ENCODE data around the gene KRT35.

KRT35 gene

DNA sequence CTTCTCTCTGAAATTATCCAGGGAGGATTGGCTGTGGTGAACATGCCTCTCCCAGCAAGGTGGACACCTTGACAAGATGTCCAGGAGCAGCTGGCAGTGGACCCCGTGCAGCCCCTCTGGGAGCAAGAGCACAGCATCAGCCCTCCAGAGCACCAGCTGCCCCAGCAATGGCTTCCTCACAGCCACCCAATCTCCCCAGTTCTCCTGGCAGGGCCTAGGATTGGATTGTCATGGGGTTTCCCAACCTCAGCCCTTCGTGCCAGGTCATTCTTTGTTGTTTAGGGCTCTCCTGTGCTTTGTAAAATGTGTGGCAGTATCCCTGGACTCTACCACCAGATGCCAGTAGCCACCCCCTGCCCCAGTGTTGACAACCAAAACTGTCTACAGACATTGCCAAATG, 10.5 kb upstream of the KRT35 start:
- TF ChIP-seq ZNF571 (tag by site-specific recombination; IDR thresholded peaks at IDR 0.05) (no peak), SCRT1 (tag by site-specific recombination; IDR thresholded peaks at IDR 0.05; ENCODE audit: borderline replicate concordance) (no peak), ZFP41 (tag by site-specific recombination; IDR thresholded peaks at IDR 0.05; ENCODE audit: borderline replicate concordance) (no peak), WT1 (tag by site-specific recombination; IDR thresholded peaks at IDR 0.05) (no peak), ZNF449 (tag by site-specific recombination; IDR thresholded peaks at IDR 0.05) (no peak), ZNF416 (tag by site-specific recombination; IDR thresholded peaks at IDR 0.05) (no peak), HIC1 (tag by site-specific recombination; IDR thresholded peaks at IDR 0.05) (no peak), ZSCAN5A (tag by site-specific recombination; IDR thresholded peaks at IDR 0.05) (no peak), ZNF223 (tag by site-specific recombination; IDR thresholded peaks at IDR 0.05) (no peak), SETDB1 (IDR thresholded peaks at IDR 0.05; ENCODE audit: insufficient read length, low read length) (no peak), ZNF302 (tag by site-specific recombination; IDR thresholded peaks at IDR 0.05; ENCODE audit: low read depth) (no peak), KLF16 (tag by site-specific recombination; IDR thresholded peaks at IDR 0.05) (no peak), ZNF404 (tag by site-specific recombination; IDR thresholded peaks at IDR 0.05) (no peak)
- TF ChIP-seq, protein P1, sequence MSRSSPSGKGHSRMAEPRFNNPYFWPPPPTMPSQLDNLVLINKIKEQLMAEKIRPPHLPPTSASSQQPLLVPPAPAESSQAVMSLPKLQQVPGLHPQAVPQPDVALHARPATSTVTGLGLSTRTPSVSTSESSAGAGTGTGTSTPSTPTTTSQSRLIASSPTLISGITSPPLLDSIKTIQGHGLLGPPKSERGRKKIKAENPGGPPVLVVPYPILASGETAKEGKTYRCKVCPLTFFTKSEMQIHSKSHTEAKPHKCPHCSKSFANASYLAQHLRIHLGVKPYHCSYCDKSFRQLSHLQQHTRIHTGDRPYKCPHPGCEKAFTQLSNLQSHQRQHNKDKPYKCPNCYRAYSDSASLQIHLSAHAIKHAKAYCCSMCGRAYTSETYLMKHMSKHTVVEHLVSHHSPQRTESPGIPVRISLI (tag by site-specific recombination; IDR thresholded peaks at IDR 0.05) = no peak
- peaks cover 6% of the 10 kb centered on the region for H3K4me1 ChIP-seq (ENCODE audit: control insufficient read depth, insufficient read depth, low read length)
- H3K4me3 ChIP-seq (ENCODE audit: low read depth, low read length) = no peak overlapping the region
- H3K36me3 ChIP-seq (ENCODE audit: control insufficient read depth in 2 of 2, insufficient read depth in 1 of 2, low read length in 2 of 2) = no peaks in the 10 kb centered on the region
- no peaks in the 10 kb centered on the region for H3K9me3 ChIP-seq (ENCODE audit: control insufficient read depth, insufficient read depth, low read depth, low read length)
- ChIA-PET POLR2A (no interaction called here), CTCF (interaction anchor here (0.6 to 7.3 kb wide), 6 partner anchors 19 to 398 kb away, joined by 3 to 63 read pairs (median 4); no protein-coding TSS in a partner anchor)
- no peak overlapping the region for H3K27ac ChIP-seq (ENCODE audit: extremely low read depth, low read depth, low read length)

- H3K4me1 ChIP-seq (ENCODE audit: control insufficient read depth, insufficient read depth, low read length) = peaks cover 6% of the 10 kb centered on the region
- CTCF ChIA-PET = interaction anchor here (0.6 to 7.3 kb wide), 6 partner anchors 11 to 206 kb away, joined by 3 to 63 read pairs (median 5); no protein-coding TSS in a partner anchor
- no peak overlapping the region for H3K4me3 ChIP-seq (ENCODE audit: low read depth, low read length)
- H3K9me3 ChIP-seq (ENCODE audit: control insufficient read depth, insufficient read depth, low read depth, low read length) = no peaks in the 10 kb centered on the region
- H3K36me3 ChIP-seq (ENCODE audit: control insufficient read depth in 2 of 2, insufficient read depth in 1 of 2, low read length in 2 of 2) = no peaks in the 10 kb centered on the region
- POLR2A ChIA-PET = no interaction called here
- H3K27ac ChIP-seq (ENCODE audit: extremely low read depth, low read depth, low read length) = no peak overlapping the region
- TF ChIP-seq OSR2 (tag by site-specific recombination; IDR thresholded peaks at IDR 0.05) (peak; percentile 48; the same call in 1 of the 2 replicates), TCF7L2 (IDR thresholded peaks at IDR 0.05; ENCODE audit: borderline replicate concordance, low read depth, low read length) (no peak), ZNF830 (tag by site-specific recombination; IDR thresholded peaks at IDR 0.05; ENCODE audit: low read depth) (no peak), ZNF544 (tag by site-specific recombination; IDR thresholded peaks at IDR 0.05) (no peak), ZNF10 (tag by site-specific recombination; IDR thresholded peaks at IDR 0.05) (0 out of 2 replicates have a peak, but pooled peaks have one; percentile 48), KLF1 (tag by site-specific recombination; IDR thresholded peaks at IDR 0.05) (0 out of 2 replicates have a peak, but pooled peaks have one; percentile 18), YY2 (tag by site-specific recombination; IDR thresholded peaks at IDR 0.05) (no peak), KLF17 (tag by site-specific recombination; IDR thresholded peaks at IDR 0.05) (0 out of 2 replicates have a peak, but pooled peaks have one; percentile 22), ZNF837 (tag by site-specific recombination; IDR thresholded peaks at IDR 0.05) (no peak), ZIC2 (tag by site-specific recombination; IDR thresholded peaks at IDR 0.05) (peak; percentile 61; the same call in 1 of the 2 replicates), ZNF341 (tag by site-specific recombination; IDR thresholded peaks at IDR 0.05; ENCODE audit: low read depth) (peak; percentile 40)
These were observed 9.3 kb upstream of the KRT35 start for GRCh38 chr17:41490000-41490990.
